NCI-H2171 treated with DMSO at 0.1 percent for 48 hours (cell line): ENCODE measurements around the gene METTL15.
"Not testable (repeated sequence)": the region's sequence is repeated elsewhere in the genome, so short reads cannot be mapped to it uniquely, and the experiment has no call there.

Experiments used
- DNase-seq: peaks from one replicate; lab custom pipeline; 2025; lab: John Stamatoyannopoulos, UW

The METTL15 gene

DNA sequence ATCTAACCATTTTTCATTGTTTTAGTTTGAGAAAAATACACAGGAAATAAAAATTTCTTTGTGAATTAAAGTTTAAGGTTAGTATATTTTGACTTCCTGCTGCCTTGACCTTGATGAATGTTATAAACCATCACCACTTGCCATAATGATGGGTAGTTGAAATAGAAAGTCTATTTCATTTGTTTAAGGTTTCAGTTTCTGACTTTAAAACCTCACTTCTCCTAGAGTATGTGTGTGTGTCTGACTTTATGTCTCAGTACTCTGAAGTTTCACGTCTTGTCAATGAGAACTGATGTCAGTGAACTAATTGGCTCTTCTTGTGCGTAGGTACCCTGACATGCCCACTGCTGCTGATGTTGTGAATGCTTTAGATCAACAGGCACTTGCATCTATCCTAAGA, 188.2 kb downstream of the METTL15 start:
- DNase-seq: no peak

DNA sequence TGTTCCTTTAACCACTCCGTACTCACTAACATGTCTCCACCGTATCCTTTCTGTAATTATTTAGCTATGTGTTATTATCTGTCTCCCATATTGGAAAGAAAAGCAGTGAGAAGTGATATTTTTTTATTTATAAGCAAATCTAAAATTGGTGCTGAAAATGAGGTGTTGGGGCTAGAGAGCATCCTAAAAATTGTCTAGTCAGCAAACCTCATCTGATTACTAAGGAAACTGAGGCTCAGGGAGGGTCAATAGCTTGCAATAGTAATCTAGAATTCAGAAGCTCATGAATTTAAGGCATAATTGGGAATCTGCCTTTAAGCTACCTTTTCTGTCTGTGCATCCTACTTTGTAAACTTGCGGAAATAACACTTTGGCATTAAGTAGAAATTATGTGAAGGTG, 190.0 kb downstream of the METTL15 start:
- DNase-seq: no peak

DNA sequence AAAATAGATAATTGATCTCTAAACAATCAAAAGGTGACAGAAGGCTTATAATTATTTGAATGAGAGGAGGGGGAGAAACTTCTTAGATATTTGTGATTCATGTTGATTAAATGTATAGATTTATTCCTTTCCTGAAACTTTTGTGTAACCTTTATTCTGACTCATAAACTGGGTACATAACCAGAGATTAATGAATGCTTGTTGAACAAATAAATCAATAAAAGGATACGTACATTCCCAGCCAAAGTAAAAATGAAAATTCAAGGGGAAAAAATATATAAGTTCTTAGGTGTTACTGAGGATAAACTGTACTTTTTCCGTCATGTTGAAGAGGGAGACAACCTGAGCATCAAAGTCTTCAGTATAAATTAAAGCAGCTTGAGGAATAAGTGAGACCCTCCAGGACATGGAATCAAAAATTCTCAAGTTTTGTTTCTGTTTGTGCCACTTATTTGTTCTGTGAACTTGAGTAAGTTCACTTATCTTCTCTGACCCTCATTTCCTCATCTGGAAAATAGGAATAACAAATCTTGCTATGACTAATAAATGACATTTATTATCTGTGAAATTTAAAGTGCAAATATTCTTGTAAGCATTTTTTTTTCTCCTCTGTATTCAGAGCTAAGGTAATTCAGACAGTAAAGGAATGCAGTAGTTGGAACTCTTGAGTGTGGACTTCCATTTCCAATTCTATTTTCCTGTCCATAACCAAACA, 195.4 kb downstream of the METTL15 start:
- DNase-seq: no peak

DNA sequence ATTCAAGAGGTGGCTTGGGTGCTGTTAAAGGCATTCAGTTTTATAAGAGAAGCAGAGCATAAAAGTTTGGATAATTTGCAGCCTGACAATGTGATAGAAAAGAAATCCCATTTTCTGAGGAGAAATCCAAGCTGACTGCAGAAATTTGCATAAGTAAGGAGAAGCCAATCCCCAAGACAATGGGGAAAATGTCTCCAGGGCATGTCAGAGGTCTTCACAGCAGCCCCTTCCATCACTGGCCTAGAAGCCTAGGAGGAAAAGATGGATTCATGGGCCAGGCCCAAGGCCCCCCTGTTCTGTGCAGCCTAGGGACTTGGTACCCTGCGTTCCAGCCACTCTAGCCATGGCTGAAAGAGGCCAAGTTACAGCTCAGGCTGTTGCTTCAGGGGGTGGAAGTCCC, 207.3 kb downstream of the METTL15 start:
- DNase-seq: no peak

DNA sequence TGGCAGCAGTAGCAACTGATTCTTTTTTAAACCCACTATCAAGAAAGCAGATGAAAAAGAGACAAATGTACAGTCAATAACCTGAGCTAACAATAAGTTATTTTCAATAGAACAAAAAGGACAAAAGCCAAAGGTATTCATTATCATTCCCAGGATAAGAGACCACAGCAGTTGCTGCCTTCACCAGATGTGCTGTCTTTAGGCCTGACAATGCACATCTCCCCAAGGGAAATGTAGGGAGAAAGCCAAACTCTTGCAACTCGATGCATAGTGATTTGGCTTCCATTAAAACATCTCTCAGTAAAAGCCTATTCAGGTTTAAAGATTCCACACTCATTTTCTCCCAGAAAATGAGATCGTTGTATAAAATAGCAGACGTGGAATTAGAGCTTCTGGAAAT, 210.7 kb downstream of the METTL15 start:
- DNase-seq: peak; percentile 11

DNA sequence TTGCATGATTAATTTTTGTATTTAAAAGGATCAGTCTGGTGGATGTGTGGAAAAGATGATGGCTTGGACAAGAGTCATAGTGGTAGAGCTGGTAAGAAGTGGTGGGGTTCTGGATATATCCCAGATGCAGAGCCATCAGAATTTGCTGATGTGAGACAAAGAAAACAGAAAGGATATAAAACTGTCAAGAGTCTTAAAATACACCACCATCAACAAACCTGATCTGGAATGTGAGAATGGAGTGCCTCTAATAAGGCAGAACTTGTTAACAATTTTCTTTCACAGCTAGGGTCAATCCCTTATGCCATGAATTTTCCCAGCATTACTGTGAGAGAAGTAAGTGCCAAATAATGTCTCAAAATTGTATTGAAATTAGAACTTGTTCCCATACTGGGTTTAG, 215.4 kb downstream of the METTL15 start:
- no peak for DNase-seq

DNA sequence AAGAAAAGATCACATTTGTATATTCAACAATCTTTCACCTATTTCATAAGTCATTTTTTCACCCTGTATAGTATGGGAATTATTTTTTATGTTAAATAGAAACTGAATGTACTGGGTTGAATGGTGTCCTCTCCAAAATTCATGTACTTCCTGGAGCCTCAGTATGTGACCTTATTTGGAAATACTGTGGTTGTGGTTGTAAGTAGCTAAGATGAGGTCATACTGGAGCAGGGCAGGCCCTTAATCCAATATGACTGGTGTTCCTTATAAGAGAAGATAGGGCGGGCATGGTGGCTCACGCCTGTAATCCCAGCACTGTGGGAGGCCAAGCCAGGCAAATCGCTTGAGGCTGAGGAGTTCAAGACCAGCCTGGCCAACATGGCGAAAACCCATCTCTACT, 224.2 kb downstream of the METTL15 start:
- DNase-seq: not testable (repeated sequence)

DNA sequence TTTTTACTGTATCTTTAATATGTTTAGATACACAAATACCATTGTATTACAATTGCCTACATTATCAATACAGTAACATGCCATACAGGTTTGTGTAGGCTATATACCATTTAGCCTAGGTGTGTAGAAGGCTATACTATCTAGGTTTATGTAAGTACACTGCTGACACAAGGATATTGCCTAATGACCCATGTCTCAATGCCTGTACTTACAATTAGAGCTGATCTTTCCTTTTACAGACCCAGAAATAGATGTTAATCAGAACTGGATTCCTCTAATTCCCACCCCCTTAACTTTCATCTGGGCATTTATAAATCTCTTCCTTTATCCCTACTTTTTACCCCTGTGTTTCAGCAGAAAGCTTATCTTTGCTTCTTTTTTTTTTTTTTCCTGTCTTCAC, 229.5 kb downstream of the METTL15 start:
- DNase-seq: no peak

DNA sequence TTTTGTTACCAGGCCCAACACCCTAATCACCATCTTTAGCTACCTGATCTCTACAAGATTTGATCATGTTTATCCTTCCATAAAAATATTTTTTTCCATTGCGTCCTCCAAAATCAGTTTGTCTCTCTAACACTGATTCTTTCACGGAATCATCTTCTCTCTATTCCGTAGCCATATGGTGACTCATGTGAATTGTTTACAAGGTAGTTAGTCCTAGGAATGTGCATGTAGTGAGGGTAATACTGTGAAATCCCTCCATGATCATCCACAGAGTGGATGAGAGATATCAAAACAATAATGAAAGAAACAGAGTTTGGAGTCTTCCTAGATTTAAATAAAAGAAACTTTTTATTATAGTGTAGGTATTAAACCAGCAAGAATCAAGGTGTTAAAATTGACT, 230.2 kb downstream of the METTL15 start:
- no peak for DNase-seq

DNA sequence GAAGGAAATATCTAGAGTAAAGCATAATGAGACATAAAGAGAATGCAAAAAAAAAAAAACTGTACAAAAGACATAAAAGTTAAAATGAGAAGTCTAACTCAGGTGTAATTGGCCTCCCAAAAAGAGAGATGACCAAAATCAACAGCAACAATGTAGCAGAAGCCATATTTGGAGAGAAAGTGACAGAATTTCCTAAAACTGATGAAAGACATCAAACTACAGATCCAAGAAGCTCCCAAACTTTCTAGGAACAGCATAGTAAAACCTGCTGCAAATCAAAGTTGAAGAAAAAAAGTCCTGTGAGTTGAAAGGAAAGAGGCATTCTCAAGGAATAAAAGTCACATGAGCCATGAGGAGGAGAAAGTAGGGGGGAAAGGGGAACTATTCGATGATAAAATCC, 231.3 kb downstream of the METTL15 start:
- no peak for DNase-seq

DNA sequence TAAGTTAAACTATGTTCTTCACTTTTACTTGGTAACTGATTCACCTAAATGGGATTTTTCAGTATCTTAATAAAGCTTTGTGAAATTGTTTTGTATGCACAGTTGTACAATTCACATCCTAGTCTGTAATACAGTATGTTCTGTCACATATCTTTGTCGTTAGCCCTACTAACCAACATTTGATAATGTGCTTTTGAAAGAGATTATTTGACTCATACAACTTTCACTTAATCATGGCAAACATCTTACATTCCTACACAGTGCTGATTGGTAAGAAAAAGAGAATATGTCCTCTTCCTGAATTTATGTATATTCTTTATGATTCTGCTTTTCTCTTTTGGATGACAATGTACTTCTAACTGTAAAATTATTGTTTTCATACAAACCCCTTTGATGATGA, 234.5 kb downstream of the METTL15 start:
- no peak for DNase-seq

DNA sequence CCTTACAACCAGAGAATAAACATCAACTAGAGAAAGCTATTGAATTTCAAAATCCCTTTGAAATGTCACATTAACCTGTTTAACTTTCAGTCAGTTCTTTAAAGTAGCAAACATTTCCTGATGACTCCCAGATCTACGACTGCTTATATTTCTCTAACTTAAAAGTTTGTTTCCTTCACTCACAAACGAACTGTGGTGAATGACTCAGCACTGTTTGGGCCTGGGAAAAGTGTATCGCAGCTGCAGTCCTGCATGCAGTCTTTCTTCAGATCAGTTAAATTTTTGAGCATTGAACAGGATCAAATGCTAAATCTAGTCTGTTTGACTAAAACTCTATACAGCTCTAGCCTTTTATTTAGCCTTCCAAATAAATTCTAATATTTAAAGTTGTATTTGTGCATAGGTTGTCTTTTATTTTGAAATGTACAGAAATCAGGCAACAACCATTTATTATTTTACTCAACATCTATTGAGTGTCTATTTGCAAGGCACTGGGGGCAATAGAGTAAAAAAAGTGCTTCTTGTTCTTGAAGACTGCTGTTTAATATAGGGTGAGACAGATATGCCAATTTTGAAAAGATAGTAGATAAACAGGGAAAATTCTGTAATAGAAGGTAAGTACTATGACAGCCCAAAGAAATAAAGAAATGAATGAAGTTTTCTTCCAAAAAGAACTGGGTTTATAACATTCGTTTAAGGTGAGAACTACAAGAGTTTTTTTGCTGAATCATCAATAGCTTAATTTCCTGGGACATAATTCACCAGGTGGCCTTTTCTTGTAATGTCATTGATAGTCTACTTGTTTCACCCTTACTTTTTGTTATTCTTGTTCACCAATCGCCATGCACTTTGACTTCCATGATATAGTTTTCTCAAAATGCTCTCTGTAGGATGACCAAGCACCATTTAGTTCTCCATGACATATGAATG, 235.4 kb downstream of the METTL15 start:
- no peak for DNase-seq

DNA sequence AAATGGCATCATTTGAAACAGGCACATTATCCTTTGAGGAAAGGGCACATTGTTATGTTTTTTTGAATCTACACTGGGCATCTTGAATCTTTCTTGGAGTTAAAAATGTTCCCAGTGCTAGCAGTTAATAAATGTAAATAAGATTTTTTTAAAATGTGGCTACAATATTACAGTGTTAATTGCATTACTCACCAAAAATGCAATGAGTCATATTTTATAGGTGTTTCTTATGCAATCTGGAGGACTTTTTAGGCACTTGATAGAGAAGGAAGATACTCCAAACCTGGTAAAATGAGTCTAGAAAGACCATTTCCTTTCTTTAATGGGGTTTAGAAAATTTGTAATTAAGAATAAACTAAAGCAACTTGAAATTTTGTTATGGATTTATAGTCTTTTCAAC, 238.0 kb downstream of the METTL15 start:
- DNase-seq: no peak

DNA sequence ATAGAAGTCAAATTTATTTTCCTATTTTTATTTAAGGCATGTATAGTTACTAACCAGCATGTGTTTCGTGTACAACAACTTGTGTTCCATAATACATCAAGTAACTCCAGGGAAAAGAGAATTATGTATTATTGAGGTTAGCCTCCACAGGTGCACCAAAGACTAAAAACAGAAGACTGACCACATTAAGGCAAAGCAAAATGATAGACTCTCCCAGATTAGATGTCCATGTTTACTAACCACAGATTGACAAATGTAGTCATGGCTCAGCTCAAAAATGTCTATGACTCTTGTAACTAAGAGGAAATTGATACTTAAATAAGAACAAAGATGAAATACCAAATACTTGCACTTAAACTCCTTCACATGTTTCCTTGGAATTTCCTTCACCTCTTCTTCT, 238.5 kb downstream of the METTL15 start:
- DNase-seq: no peak

DNA sequence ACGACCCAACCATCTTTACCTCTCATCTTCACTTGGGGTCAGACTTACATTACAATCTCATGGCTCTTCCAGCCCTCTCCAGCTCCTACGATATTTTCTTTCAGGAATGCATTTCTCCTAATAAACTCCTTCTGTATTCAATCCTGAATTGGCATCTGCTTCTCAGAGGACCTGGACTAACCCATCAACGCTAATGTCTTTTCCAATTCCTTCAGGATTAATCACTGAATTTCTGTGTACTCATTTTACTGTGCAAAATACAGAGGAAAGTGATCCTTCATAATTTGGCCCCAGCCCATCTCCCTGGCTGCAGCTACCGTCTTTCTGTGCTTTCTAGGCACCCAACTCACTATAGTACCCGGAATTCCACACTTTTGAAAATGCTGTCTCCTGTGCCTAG, 239.2 kb downstream of the METTL15 start:
- no peak for DNase-seq

DNA sequence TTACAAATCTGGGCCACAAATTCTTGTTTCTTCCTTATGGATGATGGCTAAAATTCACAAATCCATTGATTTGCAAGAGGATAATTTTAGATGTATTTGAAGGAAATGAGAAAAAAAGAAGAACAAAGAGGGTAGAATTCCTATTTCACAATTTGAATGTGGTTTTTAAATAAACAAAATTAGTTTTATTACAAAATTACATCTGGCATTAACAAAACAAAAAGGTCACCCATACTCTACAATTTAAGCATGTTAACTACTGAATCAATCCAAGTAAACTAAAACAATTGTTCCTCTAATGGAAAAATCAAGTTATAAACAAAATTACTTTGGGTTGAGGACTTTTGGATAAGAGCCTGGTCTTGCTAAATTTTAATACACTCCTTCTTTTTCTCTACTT, 242.0 kb downstream of the METTL15 start:
- no peak for DNase-seq

DNA sequence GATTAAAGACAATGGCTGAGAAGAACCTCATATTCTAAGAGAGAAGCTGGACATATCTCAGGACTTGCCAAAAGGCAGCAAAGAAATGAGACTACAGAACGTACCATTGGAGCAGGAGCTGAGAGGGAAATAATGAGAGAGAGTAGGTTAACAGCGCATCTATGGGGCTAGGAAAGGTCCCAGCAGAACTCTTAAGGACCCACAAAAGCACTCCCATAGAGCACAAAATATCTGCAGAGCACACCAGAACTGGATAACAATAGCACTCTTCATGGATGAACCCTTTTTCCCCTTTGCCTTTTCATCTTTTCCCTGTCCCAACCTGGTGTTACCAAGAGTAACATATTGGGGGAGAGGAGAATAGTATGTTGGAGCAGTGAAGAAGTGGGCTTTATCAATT, 245.8 kb downstream of the METTL15 start:
- no peak for DNase-seq

DNA sequence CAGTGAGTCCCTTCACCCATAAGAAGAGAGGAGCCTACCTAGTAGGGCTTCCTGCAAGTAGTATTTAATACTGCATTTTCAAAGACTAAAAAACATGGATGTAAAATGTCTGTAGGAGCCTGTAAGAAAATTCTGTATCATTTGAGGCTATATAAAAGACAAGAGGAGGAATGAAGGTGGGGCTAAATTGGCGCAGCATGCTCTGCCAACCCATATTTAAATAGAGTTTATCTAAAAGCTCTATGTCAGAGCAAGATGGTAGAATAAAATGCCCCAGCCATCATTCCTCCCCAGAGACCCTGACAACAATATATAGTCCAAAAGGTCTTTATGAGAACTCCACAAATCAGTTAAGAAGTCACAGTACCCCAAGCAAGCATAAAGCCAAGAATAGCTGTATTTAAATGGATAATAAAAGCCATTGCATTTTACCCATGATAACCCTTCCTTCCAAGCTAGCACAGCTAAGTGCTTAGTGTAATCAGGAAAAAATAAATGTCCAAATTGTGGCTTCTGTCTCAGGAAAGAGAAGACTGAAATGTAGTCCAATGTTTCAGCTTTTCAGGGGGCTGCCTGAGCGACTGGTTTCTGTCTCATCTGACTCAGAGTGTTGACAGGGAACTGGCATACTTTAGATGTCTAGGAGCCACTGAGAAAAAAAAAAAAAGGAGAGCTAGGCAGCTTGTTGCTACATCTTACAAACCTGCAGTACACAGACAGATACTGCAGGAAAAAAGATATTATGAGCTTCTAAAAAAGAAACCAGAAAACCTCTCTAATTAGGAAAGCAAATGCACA, 258.6 kb downstream of the METTL15 start:
- DNase-seq: no peak

DNA sequence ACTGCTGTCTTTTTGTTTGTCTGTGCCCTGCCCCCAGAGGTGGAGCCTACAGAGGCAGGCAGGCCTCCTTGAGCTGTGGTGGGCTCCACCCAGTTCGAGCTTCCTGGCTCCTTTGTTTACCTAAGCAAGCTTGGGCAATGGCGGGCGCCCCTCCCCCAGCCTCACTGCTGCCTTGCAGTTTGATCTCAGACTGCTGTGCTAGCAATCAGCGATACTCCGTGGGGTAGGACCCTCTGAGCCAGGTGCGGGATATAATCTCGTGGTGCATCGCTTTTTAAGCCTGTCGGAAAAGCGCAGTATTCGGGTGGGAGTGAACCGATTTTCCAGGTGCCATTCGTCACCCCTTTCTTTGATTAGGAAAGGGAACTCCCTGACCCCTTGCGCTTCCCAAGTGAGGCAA, 269.9 kb downstream of the METTL15 start:
- not testable (repeated sequence) for DNase-seq
